K562 treated with DMSO at 1 percent for 4 hours (cell line): ENCODE results near the gene ATPAF1. TPM values are rescaled to one million over a fixed set of nuclear protein-coding genes. Genes with fewer than 3 reads are reported as not detected.

ENCODE experiments used
- total RNA-seq: library from RNA; unstranded; fragments of 300-600 nt; gene quantifications from 2 replicates; pipeline ENCODE4 v1.2.3, GENCODE V29; 2022; ENCODE audit not compliant: insufficient read depth

Gene ATPAF1, protein sequence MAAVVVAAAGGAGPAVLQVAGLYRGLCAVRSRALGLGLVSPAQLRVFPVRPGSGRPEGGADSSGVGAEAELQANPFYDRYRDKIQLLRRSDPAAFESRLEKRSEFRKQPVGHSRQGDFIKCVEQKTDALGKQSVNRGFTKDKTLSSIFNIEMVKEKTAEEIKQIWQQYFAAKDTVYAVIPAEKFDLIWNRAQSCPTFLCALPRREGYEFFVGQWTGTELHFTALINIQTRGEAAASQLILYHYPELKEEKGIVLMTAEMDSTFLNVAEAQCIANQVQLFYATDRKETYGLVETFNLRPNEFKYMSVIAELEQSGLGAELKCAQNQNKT
- 20.3 and 43.3 TPM in 2 replicates for total RNA-seq

DNA sequence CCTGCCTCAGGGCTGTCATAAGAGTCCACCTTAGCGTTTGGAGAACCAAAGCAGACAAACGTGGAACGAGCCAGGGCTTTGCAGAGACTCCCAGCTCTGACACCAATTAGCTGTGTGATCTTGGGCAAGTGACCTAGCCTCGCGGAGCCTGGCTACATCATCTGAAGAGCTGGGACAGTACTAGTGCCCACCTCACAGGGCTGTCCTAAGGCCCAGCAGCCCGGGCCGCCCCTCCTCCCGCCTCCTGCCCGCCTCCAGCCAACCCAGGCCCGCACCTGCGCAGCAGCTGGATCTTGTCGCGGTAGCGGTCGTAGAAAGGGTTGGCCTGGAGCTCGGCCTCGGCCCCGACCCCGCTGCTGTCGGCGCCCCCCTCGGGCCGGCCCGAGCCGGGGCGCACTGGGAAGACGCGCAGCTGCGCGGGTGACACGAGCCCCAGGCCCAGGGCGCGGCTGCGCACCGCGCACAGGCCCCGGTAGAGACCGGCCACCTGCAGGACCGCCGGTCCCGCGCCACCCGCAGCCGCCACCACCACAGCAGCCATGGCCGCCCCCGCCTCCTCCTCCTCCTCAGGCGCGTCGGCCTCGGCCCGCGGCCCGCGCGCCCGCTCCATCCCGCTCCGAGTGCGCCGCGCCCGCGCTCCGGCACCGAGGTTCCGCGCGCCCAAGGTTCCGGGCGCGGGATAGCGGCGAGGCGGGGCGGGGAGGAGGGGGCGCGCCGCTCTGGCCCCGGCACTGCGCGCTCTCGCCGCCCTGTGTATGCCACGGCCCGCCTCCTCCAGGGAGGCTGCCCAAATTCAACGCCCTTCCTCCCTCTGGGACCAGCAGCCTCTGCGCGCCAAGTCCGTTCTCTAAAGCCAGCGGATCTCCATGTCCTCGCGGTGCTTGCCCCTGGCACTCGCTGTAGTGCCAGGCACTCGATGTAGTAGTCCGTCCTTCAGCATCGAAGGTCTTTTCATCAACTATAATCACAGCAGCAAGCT lies at the start of gene ATPAF1:
ATPAF1 (minus strand) TSS at position 583 of the 979 bp plus-strand sequence; CDS start at position 541, 42 bp downstream.

GRCh38 chr1:46671554-46671953 lies 3.4 kb upstream of the ATPAF1 start, which contains the start of gene TEX38:
Gene TEX38 (plus strand): TSS chr1:46671854. CDS start chr1:46671935, 81 bp downstream.

DNA sequence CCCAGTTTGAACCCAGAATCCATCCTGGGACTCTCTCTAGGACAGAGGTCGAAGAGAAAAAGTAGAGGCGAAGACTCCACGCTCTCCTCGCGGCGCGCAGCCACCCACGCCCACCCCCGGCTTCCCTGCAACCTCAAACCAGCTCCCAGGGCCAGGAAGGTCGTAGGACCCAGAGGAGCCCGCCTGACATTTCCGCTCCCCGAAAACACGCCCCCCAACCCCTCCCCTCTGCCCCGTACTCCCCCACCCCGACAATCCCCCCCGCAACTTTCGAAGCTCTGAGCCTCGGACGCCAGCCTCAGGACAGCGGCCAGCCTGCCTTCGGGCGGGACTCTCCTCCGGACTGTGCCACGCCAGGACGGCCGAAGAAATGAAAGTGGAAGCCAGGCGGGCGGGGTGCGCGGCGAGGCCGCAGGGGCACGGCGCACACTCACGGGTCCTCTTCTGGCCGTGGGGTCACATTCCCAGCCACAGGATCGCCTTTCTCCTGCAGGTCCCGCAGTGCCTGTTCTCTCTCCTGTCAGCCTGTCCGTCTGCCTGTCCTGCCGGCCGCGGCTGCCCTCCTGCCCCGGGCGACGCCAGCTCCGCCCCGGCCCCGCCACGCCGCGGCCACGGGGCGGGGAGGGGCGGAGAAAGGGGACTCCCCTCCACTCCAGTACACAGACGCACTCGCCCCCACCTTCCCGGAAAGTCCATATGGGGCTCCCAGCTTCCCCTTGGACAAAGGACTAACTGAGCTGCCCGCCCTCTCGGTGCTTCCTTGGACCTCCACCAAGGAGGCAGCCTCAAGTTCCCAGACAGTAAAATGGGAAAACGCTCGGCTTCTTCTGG lies 51.7 kb downstream of the ATPAF1 start, which contains the start of gene MOB3C:
MOB3C (minus strand) TSS at position 535 of the 831 bp plus-strand sequence. CDS start 3,490 bp downstream, outside the sequence.

DNA sequence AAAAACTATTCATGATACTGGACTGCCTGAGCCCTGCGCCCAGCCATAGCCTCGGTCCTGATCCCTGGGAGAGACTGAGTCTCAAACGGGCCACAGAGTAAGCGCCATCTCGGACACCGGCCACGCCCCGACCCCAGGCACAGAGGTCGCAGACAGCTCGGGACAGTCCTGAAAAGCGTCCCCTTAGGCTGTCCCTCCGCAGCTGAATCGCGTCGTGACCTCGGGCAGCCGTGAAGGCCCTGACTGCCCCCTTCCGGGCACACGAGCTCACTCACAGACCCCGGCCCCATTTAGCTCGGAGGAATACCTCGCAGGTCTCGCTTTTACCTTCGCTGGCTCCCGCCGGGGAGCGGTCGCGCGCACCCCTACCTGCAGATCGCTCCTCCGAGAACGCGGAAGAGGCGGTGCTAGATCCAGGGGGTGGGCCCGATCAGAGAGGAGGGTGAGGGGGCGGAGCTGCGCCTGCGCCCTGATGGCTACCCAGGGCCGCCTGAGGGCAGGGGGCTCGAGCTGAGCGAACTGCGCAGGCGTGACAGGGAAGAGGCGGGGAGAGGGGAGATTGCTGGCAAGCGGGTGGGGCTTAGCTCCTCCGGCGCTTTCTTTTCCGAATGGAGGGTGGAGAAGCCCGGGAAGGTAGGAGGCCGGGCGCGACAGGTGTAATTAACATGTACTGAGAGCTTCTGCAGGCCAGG lies 64.2 kb downstream of the ATPAF1 start, which contains the start of gene MKNK1:
MKNK1 (minus strand) TSS at position 411 of the 692 bp plus-strand sequence. CDS start 20,941 bp downstream, outside the sequence.

Other genes starting within 250 kb of the ATPAF1 start
- gene DMBX1, start 178.5 kb downstream of the ATPAF1 start, total RNA-seq = 3.5 and 4.2 TPM in 2 replicates
- gene KNCN, start 116.7 kb downstream of the ATPAF1 start, total RNA-seq = not detected in 2 replicates
- gene MKNK1, start 64.1 kb downstream of the ATPAF1 start, total RNA-seq = 39.8 and 45.9 TPM in 2 replicates
- 6.9 and 7.5 TPM in 2 replicates for gene MOB3C, start 51.6 kb downstream of the ATPAF1 start, total RNA-seq
- not detected in 2 replicates for gene TEX38, start 3.5 kb upstream of the ATPAF1 start, total RNA-seq
- 21.8 and 27.7 TPM in 2 replicates for gene EFCAB14, start 50.8 kb upstream of the ATPAF1 start, total RNA-seq
- not detected in 2 replicates for gene CYP4B1, start 130.7 kb upstream of the ATPAF1 start, total RNA-seq